Measurements from ENCODE around the gene NDUFV2.
"Not testable (repeated sequence)": the region's sequence is repeated elsewhere in the genome, so short reads cannot be mapped to it uniquely, and the experiment has no call there.

NDUFV2 gene

DNA sequence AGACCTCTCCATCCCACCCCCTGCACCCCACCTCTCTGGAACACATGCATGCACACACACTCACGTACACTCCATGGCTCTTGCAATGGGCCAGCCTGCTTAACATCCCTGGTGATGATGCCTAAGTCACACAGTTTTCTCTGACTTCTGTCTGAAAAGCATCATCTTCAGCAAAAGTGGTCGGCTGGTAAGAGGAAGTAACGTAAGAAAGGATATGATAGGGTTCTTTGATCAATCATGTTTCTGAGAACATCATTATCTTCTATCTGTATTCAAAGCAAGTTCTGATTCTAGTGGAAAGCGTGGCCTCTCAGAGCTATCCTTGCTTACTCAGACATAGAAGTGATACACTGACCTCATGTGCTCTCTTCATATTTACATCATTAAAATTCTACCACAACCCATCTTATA lies 11.4 kb upstream of the NDUFV2 start:
- DNase-seq: no peak

DNA sequence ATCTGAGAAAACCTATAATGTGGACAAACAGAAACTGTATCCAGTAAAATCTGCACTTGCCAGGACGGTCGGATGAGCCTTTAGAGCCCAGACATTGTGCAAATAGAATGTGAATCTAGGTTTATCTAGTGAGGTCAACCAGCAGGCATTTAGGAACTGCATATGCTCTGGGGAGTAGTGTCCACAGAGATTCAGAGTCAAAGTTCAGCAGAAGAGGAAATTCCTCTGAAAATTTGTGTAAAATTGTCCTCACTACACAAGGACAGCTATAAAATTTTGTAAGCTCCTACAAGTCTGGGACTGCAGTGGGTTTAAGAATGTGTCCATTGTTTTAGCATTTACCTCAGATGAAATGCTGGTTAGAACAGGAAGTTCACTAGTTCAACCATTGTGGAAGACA lies 9.8 kb upstream of the NDUFV2 start:
- DNase-seq: no peak

DNA sequence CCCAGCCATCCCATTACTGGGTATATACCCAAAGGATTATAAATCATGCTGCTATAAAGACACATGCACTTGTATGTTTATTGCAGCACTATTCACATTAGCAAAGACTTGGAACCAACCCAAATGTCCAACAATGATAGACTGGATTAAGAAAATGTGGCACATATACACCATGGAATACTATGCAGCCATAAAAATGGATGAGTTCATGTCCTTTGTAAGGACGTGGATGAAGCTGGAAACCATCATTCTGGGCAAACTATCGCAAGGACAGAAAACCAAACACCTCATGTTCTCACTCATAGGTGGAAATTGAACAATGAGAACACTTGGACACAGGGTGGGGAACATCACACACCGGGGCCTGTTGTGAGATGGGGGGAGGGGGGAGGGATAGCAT lies 9.4 kb upstream of the NDUFV2 start:
- not testable (repeated sequence) for DNase-seq

DNA sequence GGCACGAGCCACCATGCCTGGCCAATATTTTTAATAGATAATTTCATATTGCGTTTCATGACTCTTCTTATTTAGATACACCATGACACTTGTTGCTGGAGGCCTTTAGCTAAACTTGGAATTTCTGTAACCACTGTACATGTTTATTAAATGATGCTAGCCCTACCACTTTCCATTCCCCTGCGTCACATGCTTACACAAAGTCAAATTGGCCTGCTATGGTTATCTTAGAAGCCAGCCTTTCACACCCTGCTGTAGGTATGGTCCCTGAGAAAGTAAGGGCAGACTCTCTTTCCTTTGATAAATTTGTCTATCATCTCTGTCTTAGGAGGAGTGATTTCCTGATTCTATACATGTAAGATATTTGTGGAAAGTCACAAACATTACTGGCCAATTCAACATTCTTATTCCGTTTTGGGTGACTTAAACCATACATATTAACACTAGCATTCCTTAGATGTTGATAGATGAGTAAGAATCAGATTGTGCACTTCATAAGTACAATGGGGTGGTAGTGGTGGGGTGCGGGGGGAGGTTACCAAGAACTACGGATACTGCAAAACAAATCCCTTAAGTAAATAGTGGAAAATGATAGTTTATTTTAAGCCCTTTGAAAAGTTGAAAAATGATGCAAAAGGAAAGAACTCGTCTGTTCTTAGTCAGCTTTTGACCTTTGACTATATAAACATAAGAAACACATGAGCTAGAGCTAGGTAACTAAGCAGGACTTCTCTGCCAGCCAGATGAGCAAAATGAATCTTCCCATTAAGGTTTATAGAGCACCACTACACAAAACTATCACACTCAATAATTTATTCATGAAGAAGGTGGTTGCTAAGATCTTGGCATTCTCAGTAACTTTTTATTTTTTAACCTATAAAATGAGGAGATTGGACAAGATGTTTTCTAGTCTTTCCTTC lies 7.9 kb upstream of the NDUFV2 start:
- no peak for DNase-seq

DNA sequence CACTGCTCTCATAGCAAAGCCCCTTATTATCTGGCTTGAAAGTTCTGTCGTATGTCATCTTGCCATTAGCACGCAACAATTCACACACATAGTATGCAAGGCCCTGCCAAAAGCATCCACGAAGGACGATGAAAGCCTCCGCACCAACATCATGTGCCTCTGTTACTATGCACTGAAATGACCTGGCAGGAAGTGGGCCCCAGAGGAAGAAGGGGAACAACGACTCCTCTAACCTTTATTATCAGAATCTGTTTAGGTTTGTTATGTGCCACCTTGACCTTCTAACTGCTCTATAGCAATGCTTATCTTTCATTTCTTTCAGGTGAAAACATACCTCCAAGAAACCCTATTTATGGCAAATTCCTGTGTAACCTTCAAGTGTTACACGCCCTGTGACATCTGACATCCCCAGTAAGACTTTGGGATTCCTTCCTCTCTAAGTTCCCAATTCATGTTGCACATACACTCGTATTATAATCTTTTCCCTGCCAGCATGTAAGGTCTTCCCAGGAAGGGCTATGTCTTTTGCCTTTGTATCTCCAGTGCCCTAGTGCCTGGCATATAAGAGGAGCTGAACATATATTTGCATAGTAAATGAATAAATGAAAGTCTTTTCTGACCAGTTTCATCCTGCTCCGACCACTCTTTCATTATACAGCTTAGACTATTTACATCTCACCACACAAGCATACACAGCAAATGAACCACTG lies 7.0 kb upstream of the NDUFV2 start:
- no peak for DNase-seq

DNA sequence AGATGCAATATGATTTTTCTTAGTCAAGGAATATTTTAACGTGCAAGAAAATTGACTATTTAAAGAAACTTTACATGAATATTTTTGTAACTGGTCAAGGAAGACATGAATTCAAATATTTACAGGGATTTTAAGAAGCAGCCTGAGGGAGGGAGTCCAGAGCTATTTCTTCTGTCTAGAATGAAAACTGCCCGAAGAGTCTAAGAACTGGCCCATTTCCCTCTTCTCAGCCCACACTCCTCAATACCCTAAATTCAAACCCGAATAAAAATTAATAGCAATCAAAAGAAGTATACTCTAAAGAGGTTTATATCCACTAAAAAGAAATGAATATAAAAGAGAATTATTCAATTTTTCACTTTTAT lies 6.5 kb upstream of the NDUFV2 start:
- no peak for DNase-seq

DNA sequence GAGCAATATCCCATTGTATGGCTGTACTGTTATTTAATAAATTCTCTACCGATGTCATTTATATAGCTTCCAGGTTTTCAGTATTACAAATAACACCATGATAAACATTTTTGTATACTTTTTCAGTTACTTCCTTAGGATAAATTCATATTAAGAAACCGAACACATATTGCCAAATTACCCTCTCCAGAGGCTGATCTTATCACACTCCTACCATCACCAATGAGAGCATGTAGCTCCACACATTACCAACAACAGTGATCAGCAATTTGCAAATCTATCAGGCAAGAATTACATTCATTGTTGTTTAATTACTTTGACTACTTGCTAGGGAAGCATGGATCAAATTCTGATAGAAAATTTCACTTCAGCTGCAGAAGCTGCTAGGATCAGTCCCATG lies 5.8 kb upstream of the NDUFV2 start:
- no peak for DNase-seq

DNA sequence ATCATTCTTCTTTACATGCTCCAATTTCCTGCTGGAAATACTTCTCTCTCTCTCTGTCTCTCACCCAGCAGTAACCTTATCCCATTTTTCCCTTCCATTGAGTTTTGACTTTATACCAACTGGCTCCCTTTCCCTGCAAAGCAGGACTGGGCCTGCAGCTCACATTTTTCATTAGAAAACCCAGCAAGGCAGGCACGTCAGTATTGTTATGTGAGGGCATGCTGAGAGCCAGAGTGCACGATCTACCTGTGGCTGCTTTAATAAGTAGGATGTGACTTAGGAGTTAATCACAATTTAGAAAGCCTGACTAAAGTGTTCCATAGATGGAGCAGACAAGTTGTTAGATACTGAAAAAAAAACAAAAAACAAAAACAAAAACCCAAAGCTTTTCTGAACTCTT lies 5.2 kb upstream of the NDUFV2 start:
- no peak for DNase-seq

DNA sequence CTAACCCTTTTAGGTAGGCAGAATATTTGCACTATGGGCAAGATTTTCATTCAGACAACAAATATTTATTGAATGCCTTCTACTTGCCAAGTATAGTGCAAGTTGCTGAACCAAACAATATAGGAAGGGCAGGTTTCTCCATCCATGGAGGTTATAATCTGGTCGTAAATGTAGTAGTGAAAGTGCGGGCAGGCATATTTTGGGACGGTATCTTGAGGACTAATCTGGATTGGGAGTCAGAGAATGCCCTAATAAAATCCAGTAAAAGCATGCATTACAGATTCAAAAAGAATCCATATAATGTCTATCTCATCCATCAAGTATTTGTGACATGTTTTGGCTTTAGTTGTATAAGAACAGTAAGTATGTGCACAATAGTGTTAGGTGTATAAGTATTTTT lies 1.7 kb upstream of the NDUFV2 start:
- DNase-seq: no peak

DNA sequence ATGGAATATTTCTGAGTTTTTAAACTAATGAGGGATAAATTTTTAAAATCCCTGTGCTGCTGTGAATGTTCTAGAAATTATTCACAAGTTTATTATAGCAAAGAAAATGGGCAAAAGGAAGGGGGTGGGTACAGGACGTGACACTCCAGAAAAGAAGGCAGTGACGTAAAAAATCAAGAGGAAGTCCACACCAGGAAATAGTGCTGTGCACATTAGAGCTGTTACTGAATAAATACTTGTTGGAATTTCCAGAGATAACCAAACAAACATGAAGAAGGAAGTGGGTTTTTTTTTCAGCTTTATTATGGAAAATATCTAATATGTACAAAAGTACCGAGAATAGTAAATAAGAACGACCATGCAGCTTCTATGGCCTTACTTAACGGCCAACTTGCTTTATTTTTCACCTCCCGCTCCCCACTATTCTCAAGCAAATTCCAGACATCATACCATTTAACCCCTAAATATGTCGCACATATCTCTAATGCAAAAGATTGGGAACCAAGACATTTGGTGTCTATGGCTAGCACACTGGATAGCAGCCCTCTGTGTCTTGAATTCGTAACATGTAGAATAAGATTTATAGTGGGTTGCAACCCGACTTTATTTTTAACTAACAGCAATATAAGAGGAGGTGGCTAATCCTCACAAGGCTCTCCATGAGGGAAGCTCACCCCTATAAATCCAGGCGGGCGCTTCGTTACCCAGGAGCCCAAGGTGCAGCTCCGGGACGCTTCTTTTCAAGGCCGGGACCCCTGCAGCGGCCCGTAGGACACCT lies 580 bp upstream of the NDUFV2 start:
- peak; percentile 63 for DNase-seq

DNA sequence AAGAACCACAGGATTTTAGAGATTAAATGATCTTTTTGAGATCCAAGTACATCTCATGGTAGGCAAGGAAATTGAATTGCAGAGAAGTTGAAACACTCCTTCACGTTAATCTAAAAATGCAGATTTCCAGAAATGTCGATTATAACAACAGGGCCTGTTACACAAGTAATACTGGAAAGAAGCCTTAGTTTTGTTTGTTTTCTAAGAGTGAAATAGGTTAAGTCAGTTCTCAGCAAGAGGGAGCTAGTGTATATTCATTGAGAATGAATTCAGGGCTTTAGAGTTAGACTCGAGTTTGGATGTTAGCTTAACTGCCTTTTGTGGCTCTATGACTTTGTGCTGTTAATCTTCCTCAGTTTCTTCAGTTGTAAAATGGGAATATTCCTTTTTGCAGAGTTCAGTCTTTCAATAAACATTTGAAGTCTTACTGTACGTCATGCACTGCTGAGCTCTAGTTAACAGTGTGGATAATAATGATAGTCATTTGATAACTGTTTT lies 926 bp downstream of the NDUFV2 start:
- no peak for DNase-seq

DNA sequence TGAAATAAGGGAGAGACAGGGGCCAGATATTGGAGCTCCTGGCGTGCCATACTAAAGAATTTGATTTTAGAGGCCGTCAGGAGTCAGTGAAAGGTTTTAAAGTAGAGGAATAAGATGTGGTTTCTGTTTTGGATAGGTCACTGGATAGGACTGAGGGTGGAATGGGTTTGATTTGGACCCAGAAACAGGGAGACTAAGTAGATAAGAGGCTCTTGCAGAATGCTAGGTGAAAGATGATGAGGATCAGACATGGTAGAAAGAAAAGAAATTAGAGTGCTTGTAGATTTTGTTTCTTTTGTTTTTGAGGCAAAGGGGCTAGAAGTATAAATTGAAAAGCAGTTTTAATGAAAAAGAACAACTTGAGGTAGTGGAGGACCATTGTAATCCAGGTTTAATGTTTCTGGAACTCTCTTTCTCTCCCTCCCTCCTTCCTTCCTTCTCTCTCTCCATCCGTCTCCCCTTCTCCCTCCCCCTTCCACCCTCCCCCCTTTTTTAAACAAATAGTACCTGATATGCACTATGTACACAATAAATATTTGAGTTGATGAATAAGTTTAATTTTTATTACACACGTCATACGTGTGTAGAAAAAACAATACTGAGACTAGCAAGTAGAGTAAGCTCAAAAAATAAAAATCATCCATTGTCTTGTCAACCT lies 1.9 kb downstream of the NDUFV2 start:
- DNase-seq: no peak

DNA sequence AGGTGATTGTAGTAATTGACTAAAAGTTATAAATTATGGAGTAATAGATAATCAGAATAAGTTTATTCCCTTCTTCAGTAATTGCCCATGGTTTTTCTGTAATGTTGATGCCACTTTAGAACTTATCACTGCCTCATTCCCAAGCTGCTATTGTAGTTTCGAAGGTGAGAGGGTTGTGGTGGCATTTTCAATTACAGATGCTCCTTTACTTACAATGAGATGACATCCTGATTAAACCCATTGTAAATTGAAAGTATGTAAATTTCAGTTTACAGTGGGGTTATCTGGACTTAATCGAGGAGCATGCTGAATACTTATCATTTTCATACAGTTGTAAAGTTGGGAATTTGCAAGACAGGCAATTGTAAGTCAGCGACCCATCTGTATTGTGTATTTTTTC lies 2.9 kb downstream of the NDUFV2 start:
- DNase-seq: no peak

DNA sequence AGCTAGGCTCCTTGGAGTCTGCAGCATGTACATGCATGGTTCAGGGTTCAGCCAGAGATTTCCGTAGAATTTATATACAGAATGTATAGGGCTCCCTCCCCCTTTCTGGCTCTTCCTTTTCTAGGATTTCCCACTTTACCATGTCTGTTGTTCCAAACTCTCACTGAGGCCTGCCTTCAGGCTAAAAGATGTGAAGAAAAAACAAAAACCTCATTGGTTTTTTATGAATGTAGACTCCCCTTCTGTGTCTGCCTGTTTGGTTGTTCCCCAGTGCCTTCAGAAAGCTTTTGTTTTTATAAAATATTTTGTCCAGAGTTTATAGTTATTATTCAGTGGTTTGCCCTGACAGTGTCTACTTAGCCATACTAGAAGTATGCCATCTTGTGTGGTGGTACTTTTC lies 3.6 kb downstream of the NDUFV2 start:
- no peak for DNase-seq

DNA sequence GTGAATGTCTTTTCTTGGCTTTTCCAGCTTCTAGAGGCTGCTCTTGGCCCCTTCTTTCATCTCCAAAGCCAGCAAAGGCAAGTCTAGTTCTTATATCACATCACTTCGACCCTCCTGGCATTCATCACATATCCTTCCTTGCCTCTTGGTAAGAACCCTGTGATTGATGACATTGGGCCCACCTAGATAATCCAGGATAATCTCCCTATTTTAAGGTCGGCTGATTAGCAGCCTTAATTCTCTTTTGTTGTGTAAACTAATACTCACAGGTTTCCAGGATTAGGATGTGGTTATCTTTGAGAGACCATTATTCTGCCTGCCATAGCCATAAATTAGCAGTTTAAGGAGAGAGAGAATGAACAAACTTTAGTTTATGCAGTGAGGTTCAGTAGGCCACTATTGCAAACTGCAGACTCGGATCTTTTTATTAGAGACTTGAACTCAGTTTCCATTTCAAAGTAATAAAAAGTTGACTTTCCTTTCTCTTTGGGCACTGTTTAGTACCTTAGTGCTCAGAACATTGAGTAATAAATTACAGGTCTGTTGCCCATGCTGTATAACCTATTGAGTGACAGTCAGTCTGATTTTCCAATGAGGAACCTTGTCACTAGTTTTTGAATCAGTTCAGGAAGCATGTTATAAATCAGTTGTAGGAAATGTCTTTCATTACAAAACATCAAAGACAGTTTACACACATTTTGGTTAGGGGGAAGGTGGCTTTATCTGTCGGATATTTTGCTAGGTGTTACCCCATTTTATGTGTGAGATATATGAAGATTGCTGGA lies 4.5 kb downstream of the NDUFV2 start:
- DNase-seq: no peak

DNA sequence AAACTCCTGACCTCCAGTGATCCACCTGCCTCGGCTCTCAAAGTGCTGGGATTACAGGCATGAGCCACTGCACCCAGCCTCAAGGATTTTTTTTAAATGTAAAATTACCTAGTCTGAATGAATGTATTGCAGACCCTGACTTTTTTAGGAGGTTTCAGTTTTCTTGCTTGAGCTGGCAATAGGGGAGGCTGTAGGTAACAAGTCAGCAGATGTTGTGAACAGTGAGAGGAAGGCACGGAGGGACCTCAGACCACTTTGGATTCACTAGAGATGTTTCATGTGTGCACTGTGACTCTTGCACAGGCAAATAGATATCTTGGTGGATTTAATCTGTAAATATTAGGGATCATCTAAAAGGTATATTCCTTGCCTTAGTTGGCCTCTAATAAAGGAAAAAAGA lies 6.4 kb downstream of the NDUFV2 start:
- no peak for DNase-seq

DNA sequence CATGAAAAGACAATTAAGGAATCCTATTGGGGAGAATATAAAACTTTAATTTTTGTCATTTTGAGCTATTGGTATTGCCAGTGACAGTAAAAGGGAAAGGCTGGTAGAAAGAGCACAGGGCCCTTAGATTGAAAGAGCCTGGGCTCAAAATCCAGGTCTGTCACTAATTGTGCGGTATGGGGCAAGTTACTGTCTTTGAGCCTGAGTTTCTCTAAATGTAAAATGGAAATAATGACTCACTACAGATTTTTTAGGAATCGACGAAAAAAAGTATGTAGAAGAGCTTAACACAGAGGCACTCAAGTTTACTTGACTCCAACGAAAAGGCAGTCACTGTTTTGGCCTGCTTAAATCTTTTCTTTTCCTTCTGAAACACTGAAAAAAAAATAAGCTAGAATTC lies 7.0 kb downstream of the NDUFV2 start:
- DNase-seq: no peak

DNA sequence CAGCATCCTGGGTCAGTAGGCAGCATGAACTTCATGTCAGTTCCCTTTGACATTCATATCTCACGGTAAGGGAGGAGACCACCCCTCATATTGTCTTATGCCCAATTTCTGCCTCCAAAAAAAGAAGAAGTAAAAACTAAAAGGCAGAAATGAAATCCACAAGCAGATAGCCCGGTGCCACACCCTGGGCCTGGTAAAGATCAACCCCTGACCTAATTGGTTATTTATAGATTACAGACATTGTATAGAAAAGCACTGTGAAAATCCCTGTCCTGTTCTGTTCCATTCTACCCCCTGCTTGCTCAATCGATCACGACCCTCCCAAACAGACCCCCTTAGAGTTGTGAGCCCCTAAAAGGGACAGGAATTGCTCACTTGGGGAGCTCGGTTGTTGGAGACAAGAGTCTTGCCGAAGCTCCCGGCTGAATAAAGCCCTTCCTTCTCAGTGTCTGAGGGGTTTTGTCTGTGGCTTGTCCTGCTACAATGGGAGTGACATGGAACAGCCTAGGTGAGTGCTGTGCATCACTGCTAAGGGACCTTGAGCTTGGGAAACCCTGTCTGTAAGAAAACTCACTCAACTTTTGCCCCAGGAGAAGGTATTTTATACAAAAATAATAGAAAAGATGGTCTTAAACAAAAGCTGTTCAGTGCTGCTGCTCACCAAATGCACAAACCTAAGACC lies 11.1 kb downstream of the NDUFV2 start:
- no peak for DNase-seq

DNA sequence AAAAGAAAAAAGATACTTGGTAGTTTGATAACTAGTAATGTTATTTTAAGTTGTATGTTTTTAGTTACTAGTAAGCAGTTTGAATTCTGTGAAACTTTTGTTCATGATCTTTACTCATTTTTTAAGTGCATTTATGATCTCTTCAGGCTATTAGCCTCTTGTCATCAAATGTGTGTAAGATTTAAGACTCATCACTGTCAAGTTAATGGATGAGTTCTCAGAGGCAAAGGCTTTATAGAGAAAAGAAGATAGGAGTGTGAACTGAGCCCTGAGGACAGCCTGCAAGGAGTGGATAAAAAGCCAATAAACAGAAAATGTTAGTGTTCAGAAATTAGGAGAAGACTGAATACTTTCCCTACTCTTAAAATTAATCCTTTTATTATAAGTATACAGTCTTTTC lies 13.5 kb downstream of the NDUFV2 start:
- no peak for DNase-seq

DNA sequence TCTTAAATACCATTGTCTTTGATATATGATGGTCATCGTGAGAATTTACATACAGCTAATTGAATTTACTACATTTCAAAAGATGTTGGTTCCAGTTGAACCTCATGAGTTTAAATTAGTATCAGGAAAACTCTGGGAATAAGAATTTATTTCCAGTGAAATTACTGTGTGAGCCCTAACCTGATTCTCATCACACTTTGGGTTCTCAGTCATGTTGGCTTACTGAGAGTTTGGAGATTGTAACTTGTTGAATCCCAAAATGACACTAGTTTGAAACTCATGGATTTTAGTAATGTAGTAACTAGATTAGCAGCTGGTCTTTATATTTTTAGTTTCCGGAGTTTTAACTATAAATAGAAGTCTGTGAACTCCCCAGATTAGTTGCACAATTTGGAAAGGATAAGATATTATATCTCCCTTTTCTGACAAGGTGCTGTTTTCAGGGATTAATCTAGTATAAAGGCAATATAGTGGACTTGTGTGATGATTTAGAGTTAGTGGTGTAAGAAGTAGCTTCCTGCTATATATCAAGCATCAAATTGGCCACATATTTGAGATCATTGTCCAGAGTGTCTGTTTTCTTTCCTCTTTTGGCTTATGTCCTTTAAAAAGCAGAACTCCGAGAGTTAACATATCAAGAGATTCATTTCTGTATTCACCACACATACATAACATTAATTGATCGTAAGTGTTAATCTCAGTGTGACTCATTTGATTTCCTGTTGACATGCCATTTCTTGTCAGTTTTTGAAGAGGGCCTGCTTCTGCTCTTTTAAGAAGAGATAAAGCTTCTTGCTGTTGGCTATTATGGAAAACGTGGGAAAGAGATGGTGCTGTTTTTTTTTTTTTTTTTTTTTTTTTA lies 15.7 kb downstream of the NDUFV2 start:
- no peak for DNase-seq

DNA sequence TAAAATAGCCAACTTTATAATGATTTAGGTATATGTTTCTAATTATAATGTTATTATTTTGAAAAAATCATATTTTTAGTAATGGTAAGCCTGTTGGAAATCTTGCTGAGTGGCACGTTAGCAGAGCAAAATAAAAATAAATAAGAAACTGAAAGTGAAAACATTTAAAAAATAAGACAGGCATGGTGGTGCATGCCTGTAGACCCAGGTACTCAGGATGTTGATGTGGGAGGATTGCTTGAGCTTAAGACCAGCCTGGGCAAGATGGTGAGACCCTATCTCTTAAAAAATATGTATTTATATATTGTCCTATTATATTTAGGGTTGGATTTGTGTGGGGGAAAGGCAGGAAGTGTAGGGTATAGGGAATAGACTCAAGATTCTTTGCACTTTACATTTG lies 18.3 kb downstream of the NDUFV2 start:
- no peak for DNase-seq
